Erythroblast (primary cell): ENCODE data around the gene TUBGCP5.

ENCODE experiments used
- GATA1 ChIP-seq: IDR thresholded peaks from 2 replicates; pipeline ENCODE4 v1.6.1; 2011; ENCODE audit warnings: low read depth, mild to moderate bottlenecking, control low read depth, low read length, moderate library complexity
- POLR2A ChIP-seq: IDR thresholded peaks from 2 replicates; pipeline ENCODE4 v1.6.1; 2011; ENCODE audit warnings: mild to moderate bottlenecking, low read length

DNA sequence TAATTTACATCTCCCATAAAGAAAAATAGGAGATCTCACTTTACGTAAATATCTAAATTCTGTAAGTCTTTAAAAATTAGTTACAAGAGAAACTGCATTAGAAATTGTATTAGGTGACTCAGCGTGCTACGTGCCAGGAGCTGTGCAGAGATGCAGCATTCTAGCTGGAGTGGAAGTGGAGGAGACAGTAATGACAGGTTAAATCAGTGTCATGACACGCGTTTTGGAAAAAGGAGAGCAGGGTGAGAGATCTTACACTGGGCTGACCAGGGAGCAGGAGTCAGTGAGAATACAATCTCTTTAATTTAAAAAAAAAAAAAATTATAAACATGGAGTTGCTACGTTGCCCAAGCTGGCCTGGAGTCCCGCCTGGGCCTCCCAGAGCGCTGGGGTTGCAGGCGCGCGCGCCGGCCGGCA lies 635 bp downstream of the TUBGCP5 start:
- TF ChIP-seq POLR2A (no peak), GATA1 (no peak)
